Psoas muscle (tissue), 8 donors: ENCODE measurements around the gene PRCD. TPM values are rescaled to one million over a fixed set of nuclear protein-coding genes. Genes with fewer than 3 reads are reported as not detected.

Experiments
- ATAC-seq, 4 donors: fragments of 200-7000 bp; cut with Tn5 transposase; one replicate each; pipeline ENCODE4 v1.9.1; 2020; ENCODE audit warnings: moderate library complexity in 3 of 4, mild to moderate bottlenecking in 2 of 4
- DNase-seq, 2 donors: peaks; one replicate each; pipeline ENCODE4 v3.0.0-alpha.2; 2020
- H3K27ac ChIP-seq: fragments of 200-600 bp; one replicate; pipeline ENCODE4 v1.8.0; 2022
- H3K27me3 ChIP-seq, 3 donors: fragments of 200-600 bp in 1 of 3; one replicate each; pipeline versions ENCODE4 v1.6.1 to v1.8.0; 2013 to 2022; ENCODE audit warnings: low read length in 2 of 3, mild to moderate bottlenecking in 2 of 3, moderate library complexity in 1 of 3; ENCODE audit not compliant: insufficient read depth in 3 of 3
- H3K36me3 ChIP-seq, 2 donors: fragments of 200-600 bp in 1 of 2; one replicate each; pipeline versions ENCODE4 v1.6.1 to v1.8.0; 2013 to 2022; ENCODE audit warnings: low read depth in 1 of 2, mild to moderate bottlenecking in 1 of 2, moderate library complexity in 1 of 2; ENCODE audit not compliant: insufficient read depth in 1 of 2
- H3K4me1 ChIP-seq: fragments of 200-600 bp; one replicate; pipeline ENCODE4 v1.8.0; 2022
- H3K4me3 ChIP-seq: fragments of 200-600 bp; one replicate; pipeline ENCODE4 v1.8.0; 2022; ENCODE audit warnings: mild to moderate bottlenecking
- H3K9me3 ChIP-seq: fragments of 200-600 bp; one replicate; pipeline ENCODE4 v1.8.0; 2022
- WGBS, 3 donors: extraction: QIAGEN DNeasy Blood & Tissue Kit; methylation state at CpG; one replicate each; pipeline versions ENCODE4 v1.1.6 to v1.1.7; 2013; 5-methylcytosine and 5-hydroxymethylcytosine counted together
- intact Hi-C, 2 donors: fragments of 100-400 bp; cut with DNase I; formaldehyde crosslinking; loops; one replicate each; pipeline versions ENCODE4 v1.11.0 to v1.14.2; 2022
- polyA plus RNA-seq, 3 donors: library from polyadenylated mRNA; stranded (reverse); fragments of 200-250 nt; gene quantifications; one replicate each; pipeline ENCODE4 v1.2.3, GENCODE V29; 2013
- total RNA-seq, 4 donors: library from RNA; stranded (reverse); fragmentation: NEBNext Ultra II Directional in 2 of 4; extraction: Animal tissue kit (Norgen Biotek cat#: 25700) in 2 of 4; gene quantifications; one replicate each; pipeline versions ENCODE4 v1.2.1 to v1.2.4, GENCODE V29; 2021 to 2023
- TF ChIP-seq, protein P1 (sequence below): fragments of 200-600 bp; IDR thresholded peaks from one replicate; pipeline ENCODE4 v1.8.0; 2022; ENCODE audit warnings: antibody characterized with exemption
- donor health status: healthy with polysubstance abuse.
- donor health status: DM: no; HTN: no; CAD: no; lungs with moderate emphysema.
- donor health status: Bipolar disorder and iron deficiency.
- donor health status: healthy.
- donor health status: DM: yes; HTN: yes; CAD: no.
- donor health status: DM: no; HTN: no; CAD: no.
- donor health status: DM: no; HTN: no; CAD: no.
- donor health status: DM: yes; HTN: yes; CAD: no.

Gene PRCD
- total and polyA plus RNA-seq, 7 donors = 0.18 to 1.7 (median 1.3) TPM

DNA sequence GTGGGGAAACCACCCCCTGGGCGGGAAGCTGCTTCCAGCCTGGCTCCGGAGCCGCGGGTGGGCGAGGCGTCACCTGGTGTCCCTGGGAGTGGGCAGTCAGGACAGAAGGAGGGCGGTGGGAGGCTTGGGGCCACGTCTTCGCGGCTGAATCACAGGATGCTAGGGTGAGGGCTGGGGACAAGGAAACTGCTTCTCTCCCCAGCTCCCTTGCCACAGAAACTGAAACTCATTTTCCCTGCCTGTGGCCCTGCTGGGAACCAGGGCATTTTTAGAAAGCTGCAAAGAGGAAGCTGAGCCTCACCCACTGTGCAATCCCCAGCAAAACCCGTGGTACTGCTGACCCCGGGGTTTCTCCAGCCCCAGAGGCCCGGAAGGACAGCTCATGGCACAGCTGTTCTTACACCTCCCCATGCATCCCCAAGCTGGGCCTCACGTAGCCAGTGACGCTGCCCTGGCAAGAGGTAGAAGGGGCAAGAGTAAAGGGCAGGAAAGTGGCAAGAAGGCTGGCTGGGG is 46.8 kb upstream of the PRCD start:
- 15 to 21% (median 21%) methylated on average over 11 to 15 of the region's 15 CpGs for WGBS, 3 donors
- Histone ChIP-seq H3K9me3 (no peaks in the 10 kb centered on the region), H3K27me3 (no peaks in the 10 kb centered on the region), H3K4me1 (peaks cover 39% of the 10 kb centered on the region), H3K36me3 (no peaks in the 10 kb centered on the region), H3K27ac (peak overlapping the region; percentile 57), H3K4me3 (no peak overlapping the region)
- TF ChIP-seq, protein P1, sequence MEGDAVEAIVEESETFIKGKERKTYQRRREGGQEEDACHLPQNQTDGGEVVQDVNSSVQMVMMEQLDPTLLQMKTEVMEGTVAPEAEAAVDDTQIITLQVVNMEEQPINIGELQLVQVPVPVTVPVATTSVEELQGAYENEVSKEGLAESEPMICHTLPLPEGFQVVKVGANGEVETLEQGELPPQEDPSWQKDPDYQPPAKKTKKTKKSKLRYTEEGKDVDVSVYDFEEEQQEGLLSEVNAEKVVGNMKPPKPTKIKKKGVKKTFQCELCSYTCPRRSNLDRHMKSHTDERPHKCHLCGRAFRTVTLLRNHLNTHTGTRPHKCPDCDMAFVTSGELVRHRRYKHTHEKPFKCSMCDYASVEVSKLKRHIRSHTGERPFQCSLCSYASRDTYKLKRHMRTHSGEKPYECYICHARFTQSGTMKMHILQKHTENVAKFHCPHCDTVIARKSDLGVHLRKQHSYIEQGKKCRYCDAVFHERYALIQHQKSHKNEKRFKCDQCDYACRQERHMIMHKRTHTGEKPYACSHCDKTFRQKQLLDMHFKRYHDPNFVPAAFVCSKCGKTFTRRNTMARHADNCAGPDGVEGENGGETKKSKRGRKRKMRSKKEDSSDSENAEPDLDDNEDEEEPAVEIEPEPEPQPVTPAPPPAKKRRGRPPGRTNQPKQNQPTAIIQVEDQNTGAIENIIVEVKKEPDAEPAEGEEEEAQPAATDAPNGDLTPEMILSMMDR = no peak
- intact Hi-C loops = no loop called here
- DNase-seq (peak; percentile 71 to 78), ATAC-seq (peak; percentile 42 to 68 (median 62))

DNA sequence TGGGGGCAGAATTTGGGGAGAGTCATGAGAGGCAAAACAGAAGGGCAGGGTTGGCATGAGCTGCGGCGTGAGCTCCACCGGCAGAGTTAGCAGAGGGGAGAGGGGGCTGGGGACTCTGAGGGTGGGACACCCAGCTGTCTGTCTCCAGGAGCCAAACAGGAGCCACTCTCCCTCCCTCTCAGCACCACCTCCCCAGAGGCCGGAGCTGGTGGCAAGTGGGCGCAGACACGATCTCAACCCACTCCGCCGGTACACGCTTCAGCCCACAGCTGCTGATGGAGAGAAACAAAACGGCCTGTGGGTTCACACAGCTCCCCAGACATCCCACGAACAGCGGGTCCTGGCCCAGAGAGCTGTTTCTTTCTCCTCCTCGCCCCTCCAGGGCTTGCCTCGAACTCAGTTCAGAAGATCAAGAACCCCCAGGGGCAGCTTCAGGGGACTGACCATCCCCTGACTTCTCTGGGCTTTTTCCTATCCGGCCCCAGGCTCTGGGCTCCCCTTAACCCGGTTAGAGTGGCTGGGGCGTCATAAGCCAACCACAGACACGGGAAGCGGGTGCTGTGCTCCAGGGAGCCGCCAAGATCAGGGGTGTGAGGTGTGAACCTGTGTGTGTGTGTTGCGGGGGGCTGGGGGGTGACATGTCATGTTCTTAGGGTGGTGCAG is 46.2 kb upstream of the PRCD start:
- Histone ChIP-seq H3K36me3 (no peaks in the 10 kb centered on the region), H3K27ac (peak overlapping the region; percentile 57), H3K9me3 (no peaks in the 10 kb centered on the region), H3K4me1 (peaks cover 43% of the 10 kb centered on the region), H3K27me3 (no peaks in the 10 kb centered on the region), H3K4me3 (no peak overlapping the region)
- DNase-seq (no peak), ATAC-seq (no peak)
- TF ChIP-seq, protein P1 = no peak
- 67 to 74% (median 68%) methylated on average over 19 to 21 of the region's 21 CpGs for WGBS, 3 donors
- intact Hi-C loops = no loop called here

DNA sequence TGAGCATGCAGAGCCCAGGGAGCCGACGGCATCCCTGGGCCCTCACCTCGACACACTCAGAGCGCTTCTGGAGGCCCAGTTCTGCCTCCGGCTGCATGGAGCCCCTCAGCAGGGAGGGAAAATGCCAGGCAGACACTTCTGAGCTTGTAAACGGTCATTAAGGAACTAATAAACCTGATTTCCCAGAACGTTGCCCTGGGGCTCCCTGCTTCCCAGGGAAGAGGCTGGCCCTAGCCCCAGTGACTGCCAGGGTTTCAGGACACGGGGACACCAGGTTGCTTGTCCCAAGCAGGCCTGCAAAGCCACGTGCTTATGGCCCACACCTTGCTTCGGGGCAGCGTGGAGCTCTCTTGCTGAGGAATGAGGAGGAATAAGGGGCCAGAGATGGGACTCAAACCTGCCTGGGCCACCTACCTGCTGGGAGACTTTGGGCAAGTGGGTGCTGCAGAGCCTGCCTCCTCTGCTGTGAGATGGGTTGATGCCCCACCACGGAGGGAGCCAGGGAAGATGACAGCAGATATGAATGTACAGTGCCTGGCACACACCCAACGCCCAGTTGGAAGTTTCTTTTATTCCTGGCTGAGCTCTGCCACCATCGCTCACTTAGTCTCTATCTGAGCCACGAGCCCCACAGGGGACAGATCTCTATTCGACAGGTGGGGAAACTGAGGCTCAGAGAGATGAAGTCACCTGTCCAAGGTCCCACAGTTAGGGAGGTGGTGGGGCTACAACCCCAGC is 44.0 kb upstream of the PRCD start:
- no peak for ATAC-seq
- Histone ChIP-seq H3K4me1 (peaks cover 63% of the 10 kb centered on the region), H3K9me3 (no peaks in the 10 kb centered on the region), H3K36me3 (no peaks in the 10 kb centered on the region), H3K4me3 (no peak overlapping the region), H3K27ac (peak overlapping the region; percentile 23), H3K27me3 (no peaks in the 10 kb centered on the region)
- no peak for DNase-seq
- intact Hi-C loops = no loop called here
- TF ChIP-seq, protein P1 = no peak
- 70 to 82% (median 79%) methylated on average over 16 of the region's 16 CpGs for WGBS, 3 donors

DNA sequence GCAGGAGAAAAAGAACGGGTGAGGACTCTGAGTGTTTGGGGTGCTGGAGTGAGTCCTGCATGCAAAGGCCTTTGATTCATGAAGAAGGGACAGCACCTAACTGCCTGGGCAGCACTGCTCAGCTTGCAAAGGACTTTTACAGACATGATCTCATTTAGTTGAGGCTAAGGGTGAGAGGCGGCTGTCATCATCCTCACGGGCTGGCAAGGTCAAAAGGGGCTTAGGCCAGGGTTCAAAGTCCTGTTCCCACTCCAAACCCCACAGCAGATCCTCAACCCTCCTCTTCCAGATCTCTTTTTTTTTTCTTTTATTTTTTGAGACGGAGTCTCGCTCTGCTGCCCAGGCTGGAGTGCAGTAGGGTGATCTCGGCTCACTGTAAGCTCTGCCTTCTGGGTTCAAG is 43.4 kb upstream of the PRCD start:
- no peaks in the 10 kb centered on the region for H3K27me3 ChIP-seq
- TF ChIP-seq, protein P1 = no peak
- peak overlapping the region; percentile 94 for H3K27ac ChIP-seq
- no peak overlapping the region for H3K4me3 ChIP-seq
- WGBS, 3 donors = 85 to 93% (median 89%) methylated on average over 6 of the region's 6 CpGs
- H3K9me3 ChIP-seq = no peaks in the 10 kb centered on the region
- intact Hi-C loops = no loop called here
- DNase-seq (no peak), ATAC-seq (no peak)
- H3K4me1 ChIP-seq = peaks cover 63% of the 10 kb centered on the region
- H3K36me3 ChIP-seq = no peaks in the 10 kb centered on the region
